IMR-90 (cell line): ENCODE results near the gene SKAP1. TPM values are rescaled to one million over a fixed set of nuclear protein-coding genes. Genes with fewer than 3 reads are reported as not detected.

Experiments
- ATAC-seq: fragments of 200-7000 bp; cut with Tn5 transposase; 2 replicates; pipeline ENCODE4 v1.9.1; 2020; ENCODE audit warnings: low read depth, mild to moderate bottlenecking, moderate library complexity
- BruUV-seq: library from RNA; stranded (reverse); fragments of 400-500 nt; replicated peaks from 2 replicates; lab custom pipeline; 2021; lab: Mats Ljungman, UMichigan
- CTCF ChIA-PET: fragments of 300-600 bp; formaldehyde crosslinking; extraction: SDS; loops from one replicate; lab custom pipeline; 2021; ENCODE audit warnings: antibody characterized with exemption; lab: Yijun Ruan, JAX
- POLR2A ChIA-PET: fragments of 300-600 bp; sonication (Branson Sonifier 250); formaldehyde crosslinking; loops from one replicate; lab custom pipeline; 2022; ENCODE audit warnings: antibody characterized with exemption; ENCODE audit not compliant: unreplicated experiment; lab: Charles Lee
- DNase-seq: peaks from one replicate; pipeline ENCODE4 v3.0.0; 2013
- H2AFZ ChIP-seq: replicated peaks from 2 replicates; pipeline ENCODE3; 2013; ENCODE audit warnings: low read length, mild to moderate bottlenecking; ENCODE audit not compliant: poor library complexity
- H2AK5ac ChIP-seq: 2 replicates; pipeline ENCODE4 v1.6.1; 2013; ENCODE audit warnings: low read depth, low read length, inconsistent platforms
- H2AK9ac ChIP-seq: replicated peaks from 2 replicates; pipeline ENCODE3; 2013; ENCODE audit warnings: mild to moderate bottlenecking, low read depth, low read length, moderate library complexity; ENCODE audit not compliant: poor library complexity
- H2BK120ac ChIP-seq: 2 replicates; pipeline ENCODE4 v1.6.1; 2013; ENCODE audit warnings: low read depth, low read length, inconsistent platforms
- H2BK15ac ChIP-seq: 3 replicates; pipeline ENCODE4 v1.6.1; 2013; ENCODE audit warnings: low read depth, low read length, inconsistent platforms
- H2BK20ac ChIP-seq: 2 replicates; pipeline ENCODE4 v1.6.1; 2013; ENCODE audit warnings: low read depth, mild to moderate bottlenecking, inconsistent platforms, low read length, moderate library complexity
- H2BK5ac ChIP-seq: 2 replicates; pipeline ENCODE4 v1.6.1; 2013; ENCODE audit warnings: mild to moderate bottlenecking, low read depth, low read length, inconsistent platforms; ENCODE audit not compliant: poor library complexity, severe bottlenecking
- H3K14ac ChIP-seq: replicated peaks from 2 replicates; pipeline ENCODE4 v1.6.1; 2013; ENCODE audit warnings: low read depth, low read length, inconsistent platforms
- H3K18ac ChIP-seq: 2 replicates; pipeline ENCODE4 v1.6.1; 2013; ENCODE audit warnings: low read depth, low read length, control low read depth
- H3K23ac ChIP-seq: 2 replicates; pipeline ENCODE4 v1.6.1; 2013; ENCODE audit warnings: low read depth, low read length, inconsistent platforms
- H3K27ac ChIP-seq: 2 replicates; pipeline ENCODE4 v1.5.1; 2013; ENCODE audit warnings: mild to moderate bottlenecking, control low read depth, low read length; ENCODE audit not compliant: insufficient read depth
- H3K27me3 ChIP-seq: 2 replicates; pipeline ENCODE4 v1.6.1; 2013; ENCODE audit warnings: low read length; ENCODE audit not compliant: control insufficient read depth, insufficient read depth
- H3K36me3 ChIP-seq: 2 replicates; pipeline ENCODE4 v1.6.1; 2013; ENCODE audit warnings: low read length, mixed read lengths; ENCODE audit not compliant: control insufficient read depth, insufficient read depth
- H3K4ac ChIP-seq: 2 replicates; pipeline ENCODE4 v1.6.1; 2013; ENCODE audit warnings: low read depth, low read length, inconsistent platforms
- H3K4me1 ChIP-seq: 2 replicates; pipeline ENCODE4 v1.6.1; 2013; ENCODE audit warnings: low read length, mixed read lengths; ENCODE audit not compliant: control insufficient read depth, insufficient read depth
- H3K4me2 ChIP-seq: 2 replicates; pipeline ENCODE4 v1.6.1; 2013; ENCODE audit warnings: low read depth, mild to moderate bottlenecking, control low read depth, low read length, moderate library complexity
- H3K4me3 ChIP-seq: 2 replicates; pipeline ENCODE4 v1.5.1; 2013; ENCODE audit warnings: low read depth, mild to moderate bottlenecking, control low read depth, low read length, moderate library complexity; ENCODE audit not compliant: insufficient read depth
- H3K56ac ChIP-seq: 2 replicates; pipeline ENCODE4 v1.6.1; 2013; ENCODE audit warnings: low read length, inconsistent platforms; ENCODE audit not compliant: insufficient read depth; ENCODE audit errors: extremely low read depth
- H3K79me1 ChIP-seq, 2 experiments: 2 replicates each; pipeline ENCODE4 v1.6.1; 2013; ENCODE audit warnings: low read length in 2 of 2, inconsistent platforms in 1 of 2, low read depth in 1 of 2
- H3K9ac ChIP-seq: 2 replicates; pipeline ENCODE4 v1.6.1; 2013; ENCODE audit warnings: low read depth, low read length, control low read depth
- H3K9me1 ChIP-seq: 2 replicates; pipeline ENCODE4 v1.6.1; 2013; ENCODE audit warnings: low read length, inconsistent platforms; ENCODE audit not compliant: insufficient read depth
- H3K9me3 ChIP-seq: 2 replicates; pipeline ENCODE4 v1.6.1; 2013; ENCODE audit warnings: low read length; ENCODE audit not compliant: control insufficient read depth, insufficient read depth
- H4K20me1 ChIP-seq: 2 replicates; pipeline ENCODE4 v1.6.1; 2013; ENCODE audit warnings: low read length, inconsistent platforms; ENCODE audit not compliant: insufficient read depth
- H4K5ac ChIP-seq: 2 replicates; pipeline ENCODE4 v1.6.1; 2013; ENCODE audit warnings: mild to moderate bottlenecking, low read depth, low read length, control low read depth
- H4K8ac ChIP-seq, 2 experiments: 2 replicates each; pipeline ENCODE4 v1.6.1; 2013; ENCODE audit warnings: low read depth in 2 of 2, low read length in 2 of 2, control low read depth in 1 of 2, inconsistent platforms in 1 of 2
- H4K91ac ChIP-seq: 2 replicates; pipeline ENCODE4 v1.6.1; 2013; ENCODE audit warnings: low read depth, low read length, inconsistent platforms; ENCODE audit not compliant: insufficient read depth
- BHLHE40 ChIP-seq: fragments of 150-350 bp; IDR thresholded peaks from 2 replicates; pipeline ENCODE4 v1.6.1; 2016; ENCODE audit warnings: mild to moderate bottlenecking, low read depth, low read length
- CEBPB ChIP-seq: IDR thresholded peaks from 2 replicates; pipeline ENCODE4 v1.6.1; 2012; ENCODE audit warnings: low read depth, low read length, improper control_type of control experiment
- CHD1 ChIP-seq: IDR thresholded peaks from 2 replicates; pipeline ENCODE4 v1.6.1; 2012; ENCODE audit warnings: low read depth, low read length, improper control_type of control experiment
- CTCF ChIP-seq: conservative IDR thresholded peaks from 2 replicates; pipeline ENCODE4 v1.5.1; 2012; ENCODE audit warnings: mild to moderate bottlenecking, low read depth, low read length, improper control_type of control experiment
- MAFK ChIP-seq: IDR thresholded peaks from 2 replicates; pipeline ENCODE4 v1.6.1; 2012; ENCODE audit warnings: low read depth, low read length, improper control_type of control experiment
- MAZ ChIP-seq: IDR thresholded peaks from 2 replicates; pipeline ENCODE4 v1.6.1; 2012; ENCODE audit warnings: low read depth, mild to moderate bottlenecking, low read length, improper control_type of control experiment, moderate library complexity, borderline replicate concordance
- MXI1 ChIP-seq: IDR thresholded peaks from 2 replicates; pipeline ENCODE4 v1.6.1; 2012; ENCODE audit warnings: low read depth, mild to moderate bottlenecking, low read length, moderate library complexity, borderline replicate concordance
- NFE2L2 ChIP-seq: fragments of 150-350 bp; IDR thresholded peaks from 2 replicates; pipeline ENCODE4 v1.6.1; 2016; ENCODE audit warnings: low read depth, mild to moderate bottlenecking, low read length
- POLR2A ChIP-seq: IDR thresholded peaks from 2 replicates; pipeline ENCODE4 v1.6.1; 2012; ENCODE audit warnings: mild to moderate bottlenecking, low read depth, low read length
- RAD21 ChIP-seq: IDR thresholded peaks from 2 replicates; pipeline ENCODE4 v1.6.1; 2012; ENCODE audit warnings: low read length, improper control_type of control experiment
- RCOR1 ChIP-seq: IDR thresholded peaks from 2 replicates; pipeline ENCODE4 v1.6.1; 2012; ENCODE audit warnings: mild to moderate bottlenecking, low read length, improper control_type of control experiment; ENCODE audit not compliant: insufficient replicate concordance
- RFX5 ChIP-seq: IDR thresholded peaks from 2 replicates; pipeline ENCODE4 v1.8.0; 2012; ENCODE audit warnings: low read depth, mild to moderate bottlenecking, low read length, moderate library complexity
- SMC3 ChIP-seq: fragments of 150-350 bp; IDR thresholded peaks from 2 replicates; pipeline ENCODE4 v1.6.1; 2016; ENCODE audit warnings: low read depth, mild to moderate bottlenecking, antibody characterized with exemption, low read length, moderate library complexity
- USF2 ChIP-seq: fragments of 150-350 bp; IDR thresholded peaks from 2 replicates; pipeline ENCODE4 v1.6.1; 2017; ENCODE audit warnings: mild to moderate bottlenecking, antibody characterized with exemption, low read length, low read depth
- WGBS, 2 experiments: methylation state at CpG; one replicate each; pipeline versions ENCODE4 v1.1.5 to v1.1.7; 2013; ENCODE audit warnings: missing lambda C conversion rate in 2 of 2; ENCODE audit not compliant: insufficient read length in 1 of 2; ENCODE audit errors: extremely low coverage in 2 of 2; 5-methylcytosine and 5-hydroxymethylcytosine counted together
- dilution Hi-C: fragments of 300-500 bp; cut with HindIII; formaldehyde crosslinking; loops from one replicate; pipeline ENCODE4 v1.14.3; 2018; ENCODE audit warnings: low sequenced_read_pairs; ENCODE audit not compliant: unreplicated experiment
- in situ Hi-C: fragments of 300-500 bp; cut with MboI; formaldehyde crosslinking; loops from 3 replicates; pipeline ENCODE4 v1.14.3; 2019; ENCODE audit warnings: low sequenced_read_pairs, inconsistent platforms, mixed read lengths
- intact Hi-C: fragments of 100-400 bp; cut with micrococcal nuclease; formaldehyde crosslinking; loops from 2 replicates; pipeline ENCODE4 v1.10.0; 2022
- polyA plus RNA-seq, 3 experiments: library from polyadenylated mRNA; depleted of rRNA; stranded (reverse); fragments of >200 nt; gene quantifications; 2 replicates each; pipeline ENCODE4 v1.2.3, GENCODE V29; 2012; ENCODE audit warnings: low replicate concordance in 1 of 3
- total RNA-seq: library from RNA; depleted of rRNA; stranded (reverse); fragments of >200 nt; gene quantifications from 2 replicates; pipeline ENCODE4 v1.2.3, GENCODE V29; 2012

Gene SKAP1
- total and polyA plus RNA-seq, 2 of the 4 experiments (the other 2 are of a cell fraction), result not detected

- no TSS peak for BruUV-seq
- WGBS, 2 experiments, result 100% methylated on average over 1 of the region's 4 CpGs; no CpG with 5 or more reads in 1 of the 2 experiments
Measured at GRCh38 chr17:48441862-48442261, 11.8 kb upstream of the SKAP1 start.

More at GRCh38 chr17:48441862-48442261, 11.8 kb upstream of the SKAP1 start:
- no peak overlapping the region for H3K23ac ChIP-seq
- H2AK9ac ChIP-seq, result no peak overlapping the region
- no peak overlapping the region for H2BK5ac ChIP-seq
- TF ChIP-seq RFX5 (no peak), POLR2A (no peak), RCOR1 (no peak), CHD1 (no peak), MAFK (no peak), RAD21 (no peak), BHLHE40 (no peak), MXI1 (no peak), SMC3 (no peak), CTCF (no peak), NFE2L2 (no peak), MAZ (no peak), CEBPB (no peak), USF2 (no peak)
- no peak overlapping the region for H4K8ac ChIP-seq
- H3K9me1 ChIP-seq, result peaks cover 4% of the 10 kb centered on the region; the same call in 1 of the 2 replicates
- peaks cover 3% of the 10 kb centered on the region; the same call in 1 of the 2 replicates for H3K9me3 ChIP-seq
- H3K56ac ChIP-seq, result no peak overlapping the region
- H3K27me3 ChIP-seq, result peaks cover 63% of the 10 kb centered on the region
- ATAC-seq, result no peak
- no peak overlapping the region for H4K91ac ChIP-seq
- H3K79me1 ChIP-seq, result no peaks in the 10 kb centered on the region
- in situ Hi-C loops, result no loop called here
- no peak overlapping the region for H3K4me3 ChIP-seq
- no peak overlapping the region for H3K9ac ChIP-seq
- H2AFZ ChIP-seq, result no peak overlapping the region
- no peak overlapping the region for H3K4me2 ChIP-seq
- no peak overlapping the region for H2BK120ac ChIP-seq
- dilution Hi-C loops, result no loop called here
- no peak overlapping the region for H3K27ac ChIP-seq
- no peak overlapping the region for H3K14ac ChIP-seq
- H2BK15ac ChIP-seq, result no peak overlapping the region
- ChIA-PET POLR2A (no interaction called here), CTCF (no interaction called here)
- no peak overlapping the region for H4K5ac ChIP-seq
- no peaks in the 10 kb centered on the region for H3K36me3 ChIP-seq
- no peak overlapping the region for H2AK5ac ChIP-seq
- intact Hi-C loops, result no loop called here
- H3K4ac ChIP-seq, result no peak overlapping the region
- no peaks in the 10 kb centered on the region for H4K20me1 ChIP-seq
- no peak for DNase-seq
- H3K4me1 ChIP-seq, result no peaks in the 10 kb centered on the region
- no peak overlapping the region for H2BK20ac ChIP-seq
- H3K18ac ChIP-seq, result no peak overlapping the region
